Smooth muscle cell (in vitro differentiated cells): Measurements from ENCODE around the gene CNNM2. TPM values are rescaled to one million over a fixed set of nuclear protein-coding genes. Genes with fewer than 3 reads are reported as not detected.

Source experiments
- DNase-seq: peaks from one replicate; lab custom pipeline; 2025; ENCODE audit not compliant: unreplicated experiment; lab: John Stamatoyannopoulos, UW
- H2AFZ ChIP-seq: fragments of 200-600 bp; sonication (generic); 2 replicates; pipeline ENCODE4 v1.6.0; 2016; ENCODE audit warnings: antibody characterized with exemption, low read depth, mild to moderate bottlenecking
- H3F3A ChIP-seq: fragments of 200-600 bp; sonication (generic); 2 replicates; pipeline ENCODE4 v1.6.0; 2017; ENCODE audit warnings: antibody characterized with exemption, low read depth
- H3K27ac ChIP-seq: fragments of 200-600 bp; sonication (generic); 2 replicates; pipeline ENCODE4 v1.5.1; 2016; ENCODE audit warnings: low read depth, mild to moderate bottlenecking
- H3K27me3 ChIP-seq: fragments of 200-600 bp; sonication (generic); 2 replicates; pipeline ENCODE4 v1.6.1; 2016; ENCODE audit warnings: low read depth, mild to moderate bottlenecking
- H3K36me3 ChIP-seq: fragments of 200-600 bp; sonication (generic); 2 replicates; pipeline ENCODE4 v1.5.1; 2016; ENCODE audit warnings: low read depth
- H3K4me1 ChIP-seq: fragments of 200-600 bp; sonication (generic); 2 replicates; pipeline ENCODE4 v1.5.1; 2016; ENCODE audit warnings: low read depth
- H3K4me2 ChIP-seq: fragments of 200-600 bp; sonication (generic); 2 replicates; pipeline ENCODE4 v1.6.0; 2016; ENCODE audit warnings: mild to moderate bottlenecking
- H3K4me3 ChIP-seq: fragments of 200-600 bp; sonication (generic); 2 replicates; pipeline ENCODE4 v1.5.1; 2016; ENCODE audit warnings: mild to moderate bottlenecking
- H3K79me2 ChIP-seq: fragments of 200-600 bp; sonication (generic); 2 replicates; pipeline ENCODE4 v1.6.0; 2016; ENCODE audit warnings: low read depth, mild to moderate bottlenecking
- H3K9ac ChIP-seq: fragments of 200-600 bp; sonication (generic); 2 replicates; pipeline ENCODE4 v1.6.0; 2016; ENCODE audit warnings: low read depth
- H3K9me3 ChIP-seq: fragments of 200-600 bp; sonication (generic); replicated peaks from 2 replicates; pipeline ENCODE4 v1.5.1; 2016; ENCODE audit warnings: low read depth
- H4K20me1 ChIP-seq: fragments of 200-600 bp; sonication (generic); 2 replicates; pipeline ENCODE4 v1.6.0; 2016; ENCODE audit warnings: low read depth
- CTCF ChIP-seq: fragments of 200-600 bp; sonication (generic); IDR thresholded peaks from 2 replicates; pipeline ENCODE4 v1.5.1; 2017; ENCODE audit warnings: borderline replicate concordance, mild to moderate bottlenecking, antibody characterized with exemption; ENCODE audit not compliant: insufficient read depth, poor library complexity, severe bottlenecking
- WGBS: methylation state at CpG from one replicate; pipeline ENCODE4 v1.1.7; 2016; ENCODE audit warnings: low lambda C conversion rate; 5-methylcytosine and 5-hydroxymethylcytosine counted together
- polyA plus RNA-seq: library from polyadenylated mRNA; unstranded; fragments of >200 nt; fragmentation: Nextera tagmentation; extraction: Ambion mirVana; gene quantifications from 2 replicates; pipeline ENCODE4 v1.2.1, GENCODE V29; 2016
- total RNA-seq: library from RNA; depleted of rRNA; stranded (reverse); fragments of >200 nt; gene quantifications from 2 replicates; pipeline ENCODE4 v1.2.3, GENCODE V29; 2014

CNNM2 gene
- total and polyA plus RNA-seq, 2 experiments from 2014 or later, result 5.5 to 8.4 TPM

- Histone ChIP-seq H3K4me2 (no peak overlapping the region), H3K79me2 (peaks cover 11% of the 10 kb centered on the region)
- 97% methylated on average over 2 of the region's 2 CpGs for WGBS
Measured at GRCh38 chr10:103109821-103110220, 191.7 kb downstream of the CNNM2 start.

GRCh38 chr10:103110407-103110806, 192.3 kb downstream of the CNNM2 start:
- peaks cover 13% of the 10 kb centered on the region for H3K4me1 ChIP-seq
- DNase-seq, result no peak
- no peaks in the 10 kb centered on the region for H3K36me3 ChIP-seq
- no peak overlapping the region for H3K4me3 ChIP-seq
- H3K9me3 ChIP-seq, result no peaks in the 10 kb centered on the region
- no peak for TF ChIP-seq CTCF
- H2AFZ ChIP-seq, result no peak overlapping the region
- no peak overlapping the region for H3K4me2 ChIP-seq
- H3K27ac ChIP-seq, result no peak overlapping the region
- H3K27me3 ChIP-seq, result no peaks in the 10 kb centered on the region
- H4K20me1 ChIP-seq, result peaks cover 72% of the 10 kb centered on the region
- H3K79me2 ChIP-seq, result peaks cover 13% of the 10 kb centered on the region
- no peak overlapping the region for H3K9ac ChIP-seq
- peaks cover 3% of the 10 kb centered on the region for H3F3A ChIP-seq

More at GRCh38 chr10:103109821-103110220, 191.7 kb downstream of the CNNM2 start:
- Histone ChIP-seq H2AFZ (no peak overlapping the region), H3K9me3 (no peaks in the 10 kb centered on the region), H3K36me3 (no peaks in the 10 kb centered on the region), H3K27me3 (no peaks in the 10 kb centered on the region), H3K4me3 (no peak overlapping the region), H3K9ac (no peak overlapping the region), H3K27ac (no peak overlapping the region), H3K4me1 (peaks cover 13% of the 10 kb centered on the region), H3F3A (peaks cover 3% of the 10 kb centered on the region), H4K20me1 (peaks cover 69% of the 10 kb centered on the region)
- no peak for DNase-seq
- no peak for TF ChIP-seq CTCF

GRCh38 chr10:103111031-103111917, 193.2 kb downstream of the CNNM2 start:
- no peaks in the 10 kb centered on the region for H3K27me3 ChIP-seq
- no peak for TF ChIP-seq CTCF
- H3K27ac ChIP-seq, result no peak overlapping the region
- H3K4me2 ChIP-seq, result no peak overlapping the region
- 41% methylated on average over 2 of the region's 2 CpGs for WGBS
- no peak overlapping the region for H2AFZ ChIP-seq
- H3K9ac ChIP-seq, result no peak overlapping the region
- H3K4me3 ChIP-seq, result no peak overlapping the region
- H3K9me3 ChIP-seq, result no peaks in the 10 kb centered on the region
- peaks cover 17% of the 10 kb centered on the region for H3K79me2 ChIP-seq
- peaks cover 13% of the 10 kb centered on the region for H3K4me1 ChIP-seq
- DNase-seq, result no peak
- H3K36me3 ChIP-seq, result no peaks in the 10 kb centered on the region
- peaks cover 72% of the 10 kb centered on the region for H4K20me1 ChIP-seq
- H3F3A ChIP-seq, result peaks cover 3% of the 10 kb centered on the region
